ENCODE data around the gene RGL1. TPM values are rescaled to one million over a fixed set of nuclear protein-coding genes. Genes with fewer than 3 reads are reported as not detected.

The RGL1 gene
- total RNA-seq, 1 donor from 2014 or later = 20.9 TPM

DNA sequence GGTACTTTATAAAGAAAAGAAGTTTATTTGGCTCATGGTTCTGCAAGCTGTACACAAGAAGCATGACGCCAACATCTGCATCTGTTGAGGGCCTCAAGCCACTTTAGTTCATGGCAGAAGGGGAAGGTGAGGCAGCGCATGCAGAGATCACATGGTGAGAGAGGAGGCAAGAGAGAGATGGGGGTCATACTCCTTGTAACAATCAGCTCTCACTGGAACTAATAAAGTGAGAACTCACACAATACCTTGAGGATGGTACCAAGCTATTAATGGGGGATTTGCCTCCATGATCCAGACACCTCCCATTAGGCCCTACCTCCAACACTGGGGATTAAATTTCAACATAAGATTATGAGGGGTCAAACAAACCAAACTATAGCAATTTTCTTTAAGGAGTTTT lies 3.3 kb upstream of the RGL1 start:
- H3K27ac Mint-ChIP-seq (ENCODE audit: unreplicated experiment) = no peak overlapping the region
- no peaks in the 10 kb centered on the region for H3K27me3 Mint-ChIP-seq (ENCODE audit: low read depth)
- H3K36me3 Mint-ChIP-seq (ENCODE audit: low read depth) = peaks cover 4% of the 10 kb centered on the region
- peaks cover 7% of the 10 kb centered on the region for H3K9me3 Mint-ChIP-seq (ENCODE audit: low read depth)
- no peak for DNase-seq (ENCODE audit: low spot score)
- H3K4me1 Mint-ChIP-seq (ENCODE audit: low read depth) = peaks cover 14% of the 10 kb centered on the region
- TF ChIP-seq, protein P1, sequence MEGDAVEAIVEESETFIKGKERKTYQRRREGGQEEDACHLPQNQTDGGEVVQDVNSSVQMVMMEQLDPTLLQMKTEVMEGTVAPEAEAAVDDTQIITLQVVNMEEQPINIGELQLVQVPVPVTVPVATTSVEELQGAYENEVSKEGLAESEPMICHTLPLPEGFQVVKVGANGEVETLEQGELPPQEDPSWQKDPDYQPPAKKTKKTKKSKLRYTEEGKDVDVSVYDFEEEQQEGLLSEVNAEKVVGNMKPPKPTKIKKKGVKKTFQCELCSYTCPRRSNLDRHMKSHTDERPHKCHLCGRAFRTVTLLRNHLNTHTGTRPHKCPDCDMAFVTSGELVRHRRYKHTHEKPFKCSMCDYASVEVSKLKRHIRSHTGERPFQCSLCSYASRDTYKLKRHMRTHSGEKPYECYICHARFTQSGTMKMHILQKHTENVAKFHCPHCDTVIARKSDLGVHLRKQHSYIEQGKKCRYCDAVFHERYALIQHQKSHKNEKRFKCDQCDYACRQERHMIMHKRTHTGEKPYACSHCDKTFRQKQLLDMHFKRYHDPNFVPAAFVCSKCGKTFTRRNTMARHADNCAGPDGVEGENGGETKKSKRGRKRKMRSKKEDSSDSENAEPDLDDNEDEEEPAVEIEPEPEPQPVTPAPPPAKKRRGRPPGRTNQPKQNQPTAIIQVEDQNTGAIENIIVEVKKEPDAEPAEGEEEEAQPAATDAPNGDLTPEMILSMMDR (IDR thresholded peaks at IDR 0.05) = no peak
- no peak overlapping the region for H3K4me3 Mint-ChIP-seq (ENCODE audit: unreplicated experiment)

DNA sequence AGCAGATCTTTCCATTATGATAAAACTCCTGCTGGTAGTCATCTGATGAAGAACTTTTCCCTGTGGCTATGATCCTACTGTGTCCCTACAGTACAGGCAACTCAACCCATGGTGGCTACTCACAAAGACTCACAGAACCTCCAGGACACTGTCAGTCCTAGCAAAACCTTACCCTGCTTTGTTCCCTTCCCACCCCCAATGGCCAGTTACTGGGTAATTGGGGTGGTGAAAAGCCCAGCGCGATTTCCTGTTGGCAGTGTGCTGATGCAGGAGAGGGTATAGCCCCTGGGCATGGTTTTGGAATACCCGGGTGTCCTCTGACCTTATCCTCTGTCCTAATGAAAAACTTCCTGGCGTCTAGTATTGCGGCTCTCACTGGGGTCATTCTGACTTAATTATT lies 533 bp upstream of the RGL1 start:
- peaks cover 7% of the 10 kb centered on the region for H3K9me3 Mint-ChIP-seq (ENCODE audit: low read depth)
- TF ChIP-seq, protein P1 (IDR thresholded peaks at IDR 0.05) = no peak
- no peaks in the 10 kb centered on the region for H3K27me3 Mint-ChIP-seq (ENCODE audit: low read depth)
- no peak for DNase-seq (ENCODE audit: low spot score)
- peaks cover 8% of the 10 kb centered on the region for H3K36me3 Mint-ChIP-seq (ENCODE audit: low read depth)
- peaks cover 42% of the 10 kb centered on the region for H3K4me1 Mint-ChIP-seq (ENCODE audit: low read depth)
- peak overlapping the region; percentile 93 for H3K4me3 Mint-ChIP-seq (ENCODE audit: unreplicated experiment)
- H3K27ac Mint-ChIP-seq (ENCODE audit: unreplicated experiment) = peak overlapping the region; percentile 94

DNA sequence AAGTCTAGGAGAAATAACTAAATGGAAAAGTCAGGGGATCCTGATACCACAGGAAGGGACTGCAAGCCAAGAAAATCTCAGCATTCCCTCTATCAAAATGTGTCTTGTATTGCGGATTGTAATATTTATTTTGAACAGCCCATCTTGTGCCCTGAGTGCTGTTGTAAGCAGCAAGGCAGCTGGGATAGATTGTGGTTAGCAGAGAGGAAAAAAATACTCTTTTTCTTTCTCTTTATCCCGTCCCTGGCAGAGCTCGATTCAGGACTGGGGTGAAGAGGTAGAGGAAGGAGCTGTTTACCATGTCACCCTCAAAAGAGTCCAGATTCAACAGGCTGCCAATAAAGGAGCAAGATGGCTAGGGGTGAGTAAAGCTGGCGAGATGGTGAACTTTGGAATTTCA lies 1.2 kb downstream of the RGL1 start:
- peaks cover 9% of the 10 kb centered on the region for H3K36me3 Mint-ChIP-seq (ENCODE audit: low read depth)
- TF ChIP-seq, protein P1 (IDR thresholded peaks at IDR 0.05) = no peak
- H3K4me1 Mint-ChIP-seq (ENCODE audit: low read depth) = peaks cover 57% of the 10 kb centered on the region
- no peaks in the 10 kb centered on the region for H3K27me3 Mint-ChIP-seq (ENCODE audit: low read depth)
- peaks cover 7% of the 10 kb centered on the region for H3K9me3 Mint-ChIP-seq (ENCODE audit: low read depth)
- peak overlapping the region; percentile 93 for H3K4me3 Mint-ChIP-seq (ENCODE audit: unreplicated experiment)
- H3K27ac Mint-ChIP-seq (ENCODE audit: unreplicated experiment) = peak overlapping the region; percentile 67
- DNase-seq (ENCODE audit: low spot score) = no peak

DNA sequence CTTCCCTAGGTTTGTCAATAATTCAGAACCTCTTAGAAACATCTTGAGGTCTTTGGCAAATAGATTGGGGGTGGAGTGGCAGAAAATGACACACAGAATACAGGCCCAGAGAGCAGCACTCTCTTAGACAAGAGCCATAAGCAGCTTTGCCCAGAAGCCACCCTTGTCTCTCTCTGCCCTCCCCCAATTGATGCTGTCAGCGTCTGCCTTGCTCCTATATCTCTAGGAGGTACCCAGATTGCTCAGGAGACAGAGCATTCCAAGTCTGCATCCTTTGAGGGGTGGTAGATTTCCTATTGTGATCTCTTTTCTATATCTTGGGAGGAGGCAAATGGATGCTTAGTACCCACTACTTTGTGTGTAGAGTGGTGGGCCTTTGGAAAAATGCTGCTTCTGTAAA lies 1.8 kb downstream of the RGL1 start:
- TF ChIP-seq, protein P1 (IDR thresholded peaks at IDR 0.05) = no peak
- Mint-ChIP-seq H3K4me3 (ENCODE audit: unreplicated experiment) (peak overlapping the region; percentile 93), H3K27me3 (ENCODE audit: low read depth) (no peaks in the 10 kb centered on the region), H3K4me1 (ENCODE audit: low read depth) (peaks cover 60% of the 10 kb centered on the region), H3K9me3 (ENCODE audit: low read depth) (peaks cover 4% of the 10 kb centered on the region), H3K36me3 (ENCODE audit: low read depth) (peaks cover 8% of the 10 kb centered on the region), H3K27ac (ENCODE audit: unreplicated experiment) (peak overlapping the region; percentile 47)
- DNase-seq (ENCODE audit: low spot score) = no peak

DNA sequence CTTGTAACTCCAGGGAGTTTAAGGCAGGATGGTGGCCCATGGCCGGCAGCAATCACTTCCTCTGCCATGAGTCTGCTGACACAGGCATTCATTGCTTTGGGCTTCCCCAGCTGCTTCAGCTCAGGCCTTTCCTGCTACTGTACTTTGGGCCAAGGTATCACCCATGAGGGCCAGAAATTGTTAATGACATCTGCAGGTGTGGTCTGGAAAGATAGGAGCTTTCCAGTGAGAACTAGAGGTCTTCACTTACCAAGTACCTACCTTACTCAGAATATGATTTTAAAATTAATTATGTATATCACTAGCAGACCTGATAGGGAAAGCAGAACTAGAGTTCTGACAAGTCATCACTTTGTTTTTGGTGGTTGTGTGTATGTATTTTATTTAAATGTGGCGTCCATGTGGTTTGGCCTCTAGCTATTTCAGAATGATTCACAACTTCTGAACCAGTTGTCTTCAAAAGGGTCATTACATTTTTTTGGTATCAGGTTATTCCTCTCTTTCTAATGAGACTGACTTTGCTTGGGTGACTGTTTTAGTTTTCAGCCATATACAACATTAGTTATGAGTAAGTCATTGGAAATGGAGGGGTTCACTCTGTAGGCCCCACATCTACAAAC lies 2.7 kb downstream of the RGL1 start:
- Mint-ChIP-seq H3K4me1 (ENCODE audit: low read depth) (peaks cover 69% of the 10 kb centered on the region), H3K4me3 (ENCODE audit: unreplicated experiment) (no peak overlapping the region), H3K36me3 (ENCODE audit: low read depth) (peaks cover 5% of the 10 kb centered on the region), H3K27me3 (ENCODE audit: low read depth) (no peaks in the 10 kb centered on the region), H3K27ac (ENCODE audit: unreplicated experiment) (no peak overlapping the region), H3K9me3 (ENCODE audit: low read depth) (no peaks in the 10 kb centered on the region)
- DNase-seq (ENCODE audit: low spot score) = no peak
- TF ChIP-seq, protein P1 (IDR thresholded peaks at IDR 0.05) = no peak

Measured in chondrocyte (in vitro differentiated cells).